Hepatocyte (in vitro differentiated cells): ENCODE measurements around the gene CD2. TPM values are rescaled to one million over a fixed set of nuclear protein-coding genes. Genes with fewer than 3 reads are reported as not detected.

ENCODE experiments used
- DNase-seq: peaks from one replicate; pipeline ENCODE4 v3.0.0-alpha.2; 2016; ENCODE audit warnings: low spot score
- H2AFZ ChIP-seq: fragments of 200-600 bp; sonication (generic); 2 replicates; pipeline ENCODE4 v1.6.0; 2016; ENCODE audit warnings: antibody characterized with exemption, mild to moderate bottlenecking
- H3K27ac ChIP-seq: fragments of 200-600 bp; sonication (generic); 2 replicates; pipeline ENCODE4 v1.5.1; 2016; ENCODE audit warnings: mild to moderate bottlenecking
- H3K27me3 ChIP-seq: fragments of 200-600 bp; sonication (generic); 2 replicates; pipeline ENCODE4 v1.6.1; 2016
- H3K36me3 ChIP-seq: fragments of 200-600 bp; sonication (generic); replicated peaks from 2 replicates; pipeline ENCODE4 v1.5.1; 2016; ENCODE audit warnings: low read depth; ENCODE audit not compliant: insufficient read depth
- H3K4me1 ChIP-seq: fragments of 200-600 bp; sonication (generic); 2 replicates; pipeline ENCODE4 v1.5.1; 2016; ENCODE audit warnings: mild to moderate bottlenecking, moderate library complexity; ENCODE audit not compliant: insufficient read depth
- H3K4me2 ChIP-seq: fragments of 200-600 bp; sonication (generic); 2 replicates; pipeline ENCODE4 v1.6.0; 2016
- H3K4me3 ChIP-seq: fragments of 200-600 bp; sonication (generic); 2 replicates; pipeline ENCODE4 v1.5.1; 2016; ENCODE audit warnings: mild to moderate bottlenecking
- H3K79me2 ChIP-seq: fragments of 200-600 bp; sonication (generic); 2 replicates; pipeline ENCODE4 v1.6.0; 2017; ENCODE audit warnings: mild to moderate bottlenecking
- H3K9me2 ChIP-seq: fragments of 200-600 bp; sonication (generic); replicated peaks from 2 replicates; pipeline ENCODE4 v1.6.0; 2017; ENCODE audit warnings: mild to moderate bottlenecking; ENCODE audit not compliant: insufficient read depth
- H3K9me3 ChIP-seq: fragments of 200-600 bp; sonication (generic); 2 replicates; pipeline ENCODE4 v1.5.1; 2016; ENCODE audit warnings: low read depth, mild to moderate bottlenecking
- H4K20me1 ChIP-seq: fragments of 200-600 bp; sonication (generic); 2 replicates; pipeline ENCODE4 v1.6.0; 2016; ENCODE audit warnings: mild to moderate bottlenecking; ENCODE audit not compliant: insufficient read depth, poor library complexity, severe bottlenecking
- CTCF ChIP-seq: fragments of 200-600 bp; sonication (generic); IDR thresholded peaks from 2 replicates; pipeline ENCODE4 v1.5.1; 2016; ENCODE audit warnings: antibody characterized with exemption, mild to moderate bottlenecking; ENCODE audit not compliant: poor library complexity
- EZH2 ChIP-seq: fragments of 200-600 bp; sonication (generic); IDR thresholded peaks from 2 replicates; pipeline ENCODE4 v1.6.1; 2016; ENCODE audit warnings: antibody characterized with exemption, mild to moderate bottlenecking, borderline replicate concordance
- EZH2phosphoT487 ChIP-seq: fragments of 200-600 bp; sonication (generic); IDR thresholded peaks from one replicate; pipeline ENCODE4 v1.6.1; 2018; ENCODE audit warnings: antibody characterized with exemption, mild to moderate bottlenecking, low read depth, moderate library complexity; ENCODE audit not compliant: unreplicated experiment, severe bottlenecking
- WGBS: methylation state at CpG from one replicate; pipeline ENCODE4 v1.1.6; 2016; ENCODE audit warnings: low lambda C conversion rate; ENCODE audit errors: missing lambda C conversion rate; 5-methylcytosine and 5-hydroxymethylcytosine counted together
- polyA plus RNA-seq: library from polyadenylated mRNA; unstranded; fragments of >200 nt; fragmentation: Nextera tagmentation; extraction: Ambion mirVana; gene quantifications from 2 replicates; pipeline ENCODE4 v1.2.1, GENCODE V29; 2016
- total RNA-seq: library from RNA; depleted of rRNA; stranded (reverse); fragments of >200 nt; gene quantifications from 2 replicates; pipeline ENCODE4 v1.2.3, GENCODE V29; 2014

Gene CD2
- total and polyA plus RNA-seq, 2 experiments from 2014 or later = 0.08 to 0.13 TPM

GRCh38 chr1:116748272-116748671, 6.0 kb upstream of the CD2 start:
- no peak overlapping the region for H3K4me2 ChIP-seq
- no peaks in the 10 kb centered on the region for H3K9me3 ChIP-seq
- H3K4me1 ChIP-seq = no peaks in the 10 kb centered on the region
- TF ChIP-seq EZH2 = no peak
- TF ChIP-seq CTCF = no peak
- TF ChIP-seq EZH2phosphoT487 = no peak
- H4K20me1 ChIP-seq = no peaks in the 10 kb centered on the region
- no peaks in the 10 kb centered on the region for H3K9me2 ChIP-seq
- no peaks in the 10 kb centered on the region for H3K79me2 ChIP-seq
- no peaks in the 10 kb centered on the region for H3K27me3 ChIP-seq
- H3K36me3 ChIP-seq = no peaks in the 10 kb centered on the region
- H3K27ac ChIP-seq = no peak overlapping the region
- whole genome bisulfite sequencing = 68% methylated on average over 3 of the region's 3 CpGs
- no peak overlapping the region for H2AFZ ChIP-seq
- DNase-seq = no peak
- H3K4me3 ChIP-seq = no peak overlapping the region

GRCh38 chr1:116751146-116751545, 3.1 kb upstream of the CD2 start:
- DNase-seq = no peak
- Histone ChIP-seq H3K27ac (no peak overlapping the region), H3K4me3 (no peak overlapping the region), H4K20me1 (no peaks in the 10 kb centered on the region), H3K9me2 (no peaks in the 10 kb centered on the region), H3K4me2 (no peak overlapping the region), H3K79me2 (no peaks in the 10 kb centered on the region), H3K9me3 (no peaks in the 10 kb centered on the region), H3K4me1 (no peaks in the 10 kb centered on the region), H3K27me3 (no peaks in the 10 kb centered on the region), H3K36me3 (no peaks in the 10 kb centered on the region), H2AFZ (no peak overlapping the region)
- TF ChIP-seq EZH2 (no peak), CTCF (no peak), EZH2phosphoT487 (no peak)
- WGBS = 84% methylated on average over 4 of the region's 4 CpGs

- TF ChIP-seq EZH2 (no peak), EZH2phosphoT487 (no peak), CTCF (no peak)
- Histone ChIP-seq H3K4me1 (no peaks in the 10 kb centered on the region), H3K36me3 (no peaks in the 10 kb centered on the region), H3K4me3 (no peak overlapping the region), H3K79me2 (no peaks in the 10 kb centered on the region), H2AFZ (no peak overlapping the region), H3K9me3 (no peaks in the 10 kb centered on the region), H3K27me3 (no peaks in the 10 kb centered on the region), H3K9me2 (no peaks in the 10 kb centered on the region), H4K20me1 (no peaks in the 10 kb centered on the region), H3K4me2 (no peak overlapping the region), H3K27ac (no peak overlapping the region)
- DNase-seq = no peak
- 18% methylated on average over 1 of the region's 1 CpG for WGBS
Observed at GRCh38 chr1:116751621-116752020, 2.6 kb upstream of the CD2 start.

- DNase-seq = no peak
- Histone ChIP-seq H3K4me1 (no peaks in the 10 kb centered on the region), H3K27me3 (no peaks in the 10 kb centered on the region), H3K9me3 (no peaks in the 10 kb centered on the region), H3K79me2 (no peaks in the 10 kb centered on the region), H4K20me1 (no peaks in the 10 kb centered on the region), H3K27ac (no peak overlapping the region), H3K4me2 (no peak overlapping the region), H3K9me2 (no peaks in the 10 kb centered on the region), H2AFZ (no peak overlapping the region), H3K4me3 (no peak overlapping the region), H3K36me3 (no peaks in the 10 kb centered on the region)
- WGBS = 83% methylated on average over 3 of the region's 3 CpGs
- no peak for TF ChIP-seq EZH2phosphoT487
- TF ChIP-seq EZH2 = no peak
- TF ChIP-seq CTCF = no peak
Observed at GRCh38 chr1:116753312-116753711, 918 bp upstream of the CD2 start.
